HCT116 (cell line): ENCODE measurements around the gene KCNIP4.

Source experiments
- CTCF ChIP-seq, 3 experiments: fragments of 200-600 bp in 1 of 3; sonication (generic) in 1 of 3; IDR thresholded peaks in 2 of 3; conservative IDR thresholded peaks in 1 of 3; 2 replicates each; pipeline ENCODE4 v1.5.1; 2012 to 2017; ENCODE audit warnings: low read depth in 2 of 3, low read length in 2 of 3, antibody characterized with exemption in 1 of 3, borderline replicate concordance in 1 of 3, control low read depth in 1 of 3, mild to moderate bottlenecking in 1 of 3, mixed read lengths in 1 of 3, mixed run types in 1 of 3, moderate library complexity in 1 of 3; ENCODE audit not compliant: insufficient read depth in 1 of 3
- POLR2A ChIP-seq: IDR thresholded peaks from 2 replicates; pipeline ENCODE4 v1.7.0; 2011; ENCODE audit warnings: borderline replicate concordance; ENCODE audit not compliant: insufficient read depth, insufficient read length; ENCODE audit errors: extremely low read depth
- POLR2AphosphoS5 ChIP-seq: IDR thresholded peaks from 2 replicates; pipeline ENCODE4 v1.6.1; 2011; ENCODE audit warnings: mild to moderate bottlenecking, low read depth, low read length, moderate library complexity
- YY1 ChIP-seq: IDR thresholded peaks from 2 replicates; pipeline ENCODE4 v1.6.1; 2011; ENCODE audit warnings: low read length, low read depth, moderate library complexity, mild to moderate bottlenecking; ENCODE audit not compliant: insufficient replicate concordance; ENCODE audit errors: extremely low read depth
- ZFX ChIP-seq: fragments of 450-650 bp; IDR thresholded peaks from 2 replicates; pipeline ENCODE4 v1.6.1; 2017

GRCh38 chr4:21554066-21554465, 394.5 kb downstream of the KCNIP4 start:
- TF ChIP-seq CTCF (IDR thresholded peaks at IDR 0.05 in 2 of 3, conservative IDR thresholded peaks at IDR 0.05 in 1 of 3; ENCODE audit: borderline replicate concordance in 1 of 3, insufficient read depth in 1 of 3, low read depth in 2 of 3, low read length in 2 of 3) = no peak
- no peak for TF ChIP-seq POLR2A
- no peak for TF ChIP-seq ZFX
- TF ChIP-seq YY1 = no peak
- no peak for TF ChIP-seq POLR2AphosphoS5
